ENCODE results near the gene PPARA.

PPARA gene

GRCh38 chr22:46214149-46214548 lies 63.8 kb downstream of the PPARA start:
- Histone ChIP-seq H3K36me3 (replicated peaks; ENCODE audit: insufficient read depth, low read length) (no peaks in the 10 kb centered on the region), H3K4me3 (ENCODE audit: low read length) (no peak overlapping the region), H3K4me2 (ENCODE audit: low read depth, low read length) (no peak overlapping the region), H3K27me3 (replicated peaks; ENCODE audit: insufficient read depth, low read length) (no peaks in the 10 kb centered on the region), H3K9ac (ENCODE audit: low read length) (no peak overlapping the region), H3K4me1 (ENCODE audit: low read length) (0 out of 2 replicates have a peak, but pooled peaks cover 2% of the 10 kb centered on the region), H4K20me1 (ENCODE audit: insufficient read depth, low read length) (no peaks in the 10 kb centered on the region), H3K9me2 (replicated peaks; ENCODE audit: insufficient read depth, low read length) (no peaks in the 10 kb centered on the region), H3K79me2 (ENCODE audit: low read length) (no peaks in the 10 kb centered on the region), H3F3A (ENCODE audit: insufficient read depth, low read length) (peaks cover 3% of the 10 kb centered on the region; the same call in 1 of the 2 replicates), H3K27ac (ENCODE audit: low read length) (no peak overlapping the region), H3K9me3 (replicated peaks; ENCODE audit: insufficient read depth, low read length) (no peaks in the 10 kb centered on the region), H2AFZ (ENCODE audit: low read length) (no peak overlapping the region)
- DNase-seq: no peak
- TF ChIP-seq EZH2phosphoT487 (IDR thresholded peaks at IDR 0.05; ENCODE audit: low read length) (no peak), EZH2 (optimal IDR thresholded peaks at IDR 0.05; ENCODE audit: low read depth, low read length) (no peak)
- TF ChIP-seq, protein P1, sequence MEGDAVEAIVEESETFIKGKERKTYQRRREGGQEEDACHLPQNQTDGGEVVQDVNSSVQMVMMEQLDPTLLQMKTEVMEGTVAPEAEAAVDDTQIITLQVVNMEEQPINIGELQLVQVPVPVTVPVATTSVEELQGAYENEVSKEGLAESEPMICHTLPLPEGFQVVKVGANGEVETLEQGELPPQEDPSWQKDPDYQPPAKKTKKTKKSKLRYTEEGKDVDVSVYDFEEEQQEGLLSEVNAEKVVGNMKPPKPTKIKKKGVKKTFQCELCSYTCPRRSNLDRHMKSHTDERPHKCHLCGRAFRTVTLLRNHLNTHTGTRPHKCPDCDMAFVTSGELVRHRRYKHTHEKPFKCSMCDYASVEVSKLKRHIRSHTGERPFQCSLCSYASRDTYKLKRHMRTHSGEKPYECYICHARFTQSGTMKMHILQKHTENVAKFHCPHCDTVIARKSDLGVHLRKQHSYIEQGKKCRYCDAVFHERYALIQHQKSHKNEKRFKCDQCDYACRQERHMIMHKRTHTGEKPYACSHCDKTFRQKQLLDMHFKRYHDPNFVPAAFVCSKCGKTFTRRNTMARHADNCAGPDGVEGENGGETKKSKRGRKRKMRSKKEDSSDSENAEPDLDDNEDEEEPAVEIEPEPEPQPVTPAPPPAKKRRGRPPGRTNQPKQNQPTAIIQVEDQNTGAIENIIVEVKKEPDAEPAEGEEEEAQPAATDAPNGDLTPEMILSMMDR (IDR thresholded peaks at IDR 0.05; ENCODE audit: low read length): no peak

GRCh38 chr22:46214616-46215015 lies 64.3 kb downstream of the PPARA start:
- no peak for DNase-seq
- Histone ChIP-seq H4K20me1 (ENCODE audit: insufficient read depth, low read length) (no peaks in the 10 kb centered on the region), H3K9me3 (replicated peaks; ENCODE audit: insufficient read depth, low read length) (no peaks in the 10 kb centered on the region), H3K4me3 (ENCODE audit: low read length) (no peak overlapping the region), H3K79me2 (ENCODE audit: low read length) (no peaks in the 10 kb centered on the region), H3K4me2 (ENCODE audit: low read depth, low read length) (no peak overlapping the region), H3K9me2 (replicated peaks; ENCODE audit: insufficient read depth, low read length) (no peaks in the 10 kb centered on the region), H3K27me3 (replicated peaks; ENCODE audit: insufficient read depth, low read length) (no peaks in the 10 kb centered on the region), H3F3A (ENCODE audit: insufficient read depth, low read length) (peaks cover 8% of the 10 kb centered on the region; the same call in 1 of the 2 replicates), H3K4me1 (ENCODE audit: low read length) (0 out of 2 replicates have a peak, but pooled peaks cover 6% of the 10 kb centered on the region), H3K9ac (ENCODE audit: low read length) (no peak overlapping the region), H3K36me3 (replicated peaks; ENCODE audit: insufficient read depth, low read length) (no peaks in the 10 kb centered on the region), H3K27ac (ENCODE audit: low read length) (no peak overlapping the region), H2AFZ (ENCODE audit: low read length) (no peak overlapping the region)
- TF ChIP-seq EZH2phosphoT487 (IDR thresholded peaks at IDR 0.05; ENCODE audit: low read length): no peak
- no peak for TF ChIP-seq EZH2 (optimal IDR thresholded peaks at IDR 0.05; ENCODE audit: low read depth, low read length)

DNA sequence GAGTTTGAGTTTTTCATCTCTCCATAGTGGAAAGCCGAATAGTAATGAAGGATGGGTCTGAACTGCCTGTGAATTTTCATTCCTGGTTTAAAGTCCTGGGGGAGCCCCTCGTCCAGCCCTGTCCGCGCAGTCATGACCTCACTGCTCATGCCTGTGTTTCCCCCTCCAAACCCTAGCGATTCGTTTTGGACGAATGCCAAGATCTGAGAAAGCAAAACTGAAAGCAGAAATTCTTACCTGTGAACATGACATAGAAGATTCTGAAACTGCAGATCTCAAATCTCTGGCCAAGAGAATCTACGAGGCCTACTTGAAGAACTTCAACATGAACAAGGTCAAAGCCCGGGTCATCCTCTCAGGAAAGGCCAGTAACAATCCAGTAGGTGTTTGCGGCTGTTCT lies 69.3 kb downstream of the PPARA start:
- H3K27ac ChIP-seq (ENCODE audit: low read length): peak overlapping the region; percentile 90

GRCh38 chr22:46220921-46221320 lies 70.6 kb downstream of the PPARA start:
- H3K4me2 ChIP-seq (ENCODE audit: low read depth, low read length): no peak overlapping the region

More for the DNA sequence above, 69.3 kb downstream of the PPARA start:
- Histone ChIP-seq H3K36me3 (replicated peaks; ENCODE audit: insufficient read depth, low read length) (no peaks in the 10 kb centered on the region), H3F3A (ENCODE audit: insufficient read depth, low read length) (peaks cover 12% of the 10 kb centered on the region), H3K4me3 (ENCODE audit: low read length) (peak overlapping the region; percentile 43), H3K9ac (ENCODE audit: low read length) (peak overlapping the region; percentile 38), H3K4me2 (ENCODE audit: low read depth, low read length) (peak overlapping the region; percentile 69), H3K9me3 (replicated peaks; ENCODE audit: insufficient read depth, low read length) (no peaks in the 10 kb centered on the region), H3K79me2 (ENCODE audit: low read length) (no peaks in the 10 kb centered on the region), H3K27me3 (replicated peaks; ENCODE audit: insufficient read depth, low read length) (no peaks in the 10 kb centered on the region), H2AFZ (ENCODE audit: low read length) (peak overlapping the region; percentile 76), H4K20me1 (ENCODE audit: insufficient read depth, low read length) (no peaks in the 10 kb centered on the region), H3K4me1 (ENCODE audit: low read length) (peaks cover 13% of the 10 kb centered on the region), H3K9me2 (replicated peaks; ENCODE audit: insufficient read depth, low read length) (no peaks in the 10 kb centered on the region)
- TF ChIP-seq EZH2phosphoT487 (IDR thresholded peaks at IDR 0.05; ENCODE audit: low read length) (no peak), EZH2 (optimal IDR thresholded peaks at IDR 0.05; ENCODE audit: low read depth, low read length) (no peak)
- TF ChIP-seq, protein P1 (IDR thresholded peaks at IDR 0.05; ENCODE audit: low read length): no peak
- peak; percentile 93 for DNase-seq

More at GRCh38 chr22:46220921-46221320, 70.6 kb downstream of the PPARA start:
- H3K27me3 ChIP-seq (replicated peaks; ENCODE audit: insufficient read depth, low read length): no peaks in the 10 kb centered on the region
- H3K27ac ChIP-seq (ENCODE audit: low read length): no peak overlapping the region
- peaks cover 12% of the 10 kb centered on the region for H3F3A ChIP-seq (ENCODE audit: insufficient read depth, low read length)
- peaks cover 13% of the 10 kb centered on the region for H3K4me1 ChIP-seq (ENCODE audit: low read length)
- DNase-seq: no peak
- no peak overlapping the region for H3K9ac ChIP-seq (ENCODE audit: low read length)
- no peak overlapping the region for H3K4me3 ChIP-seq (ENCODE audit: low read length)
- H3K9me2 ChIP-seq (replicated peaks; ENCODE audit: insufficient read depth, low read length): no peaks in the 10 kb centered on the region
- TF ChIP-seq, protein P1 (IDR thresholded peaks at IDR 0.05; ENCODE audit: low read length): no peak
- no peak for TF ChIP-seq EZH2 (optimal IDR thresholded peaks at IDR 0.05; ENCODE audit: low read depth, low read length)
- no peaks in the 10 kb centered on the region for H4K20me1 ChIP-seq (ENCODE audit: insufficient read depth, low read length)
- H3K36me3 ChIP-seq (replicated peaks; ENCODE audit: insufficient read depth, low read length): no peaks in the 10 kb centered on the region
- no peak overlapping the region for H2AFZ ChIP-seq (ENCODE audit: low read length)
- H3K79me2 ChIP-seq (ENCODE audit: low read length): no peaks in the 10 kb centered on the region
- no peaks in the 10 kb centered on the region for H3K9me3 ChIP-seq (replicated peaks; ENCODE audit: insufficient read depth, low read length)

All from MM.1S (cell line).